C4-2B (cell line): Measurements from ENCODE around the gene ARIH2.

Source experiments
- CTCF ChIP-seq: fragments of 450-650 bp; conservative IDR thresholded peaks from 2 replicates; pipeline ENCODE4 v1.5.1; 2017; ENCODE audit warnings: mild to moderate bottlenecking
- ZFX ChIP-seq: fragments of 450-650 bp; IDR thresholded peaks from 2 replicates; pipeline ENCODE4 v1.6.1; 2017

- TF ChIP-seq CTCF, result no peak
- no peak for TF ChIP-seq ZFX
Measured at GRCh38 chr3:49016414-49017228, 98.0 kb downstream of the ARIH2 start.
